ENCODE measurements around the gene KLK3.
"Not testable (repeated sequence)": the region's sequence is repeated elsewhere in the genome, so short reads cannot be mapped to it uniquely, and the experiment has no call there.

Gene KLK3

DNA sequence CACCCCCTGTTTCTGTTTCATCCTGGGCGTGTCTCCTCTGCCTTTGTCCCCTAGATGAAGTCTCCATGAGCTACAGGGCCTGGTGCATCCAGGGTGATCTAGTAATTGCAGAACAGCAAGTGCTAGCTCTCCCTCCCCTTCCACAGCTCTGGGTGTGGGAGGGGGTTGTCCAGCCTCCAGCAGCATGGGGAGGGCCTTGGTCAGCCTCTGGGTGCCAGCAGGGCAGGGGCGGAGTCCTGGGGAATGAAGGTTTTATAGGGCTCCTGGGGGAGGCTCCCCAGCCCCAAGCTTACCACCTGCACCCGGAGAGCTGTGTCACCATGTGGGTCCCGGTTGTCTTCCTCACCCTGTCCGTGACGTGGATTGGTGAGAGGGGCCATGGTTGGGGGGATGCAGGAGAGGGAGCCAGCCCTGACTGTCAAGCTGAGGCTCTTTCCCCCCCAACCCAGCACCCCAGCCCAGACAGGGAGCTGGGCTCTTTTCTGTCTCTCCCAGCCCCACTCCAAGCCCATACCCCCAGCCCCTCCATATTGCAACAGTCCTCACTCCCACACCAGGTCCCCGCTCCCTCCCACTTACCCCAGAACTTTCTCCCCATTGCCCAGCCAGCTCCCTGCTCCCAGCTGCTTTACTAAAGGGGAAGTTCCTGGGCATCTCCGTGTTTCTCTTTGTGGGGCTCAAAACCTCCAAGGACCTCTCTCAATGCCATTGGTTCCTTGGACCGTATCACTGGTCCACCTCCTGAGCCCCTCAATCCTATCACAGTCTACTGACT, at the start of gene KLK3:
Gene KLK3 (plus strand): TSS at position 280 of the 775 bp plus-strand sequence. CDS start 41 bp downstream, at position 321.
- no peak for DNase-seq

DNA sequence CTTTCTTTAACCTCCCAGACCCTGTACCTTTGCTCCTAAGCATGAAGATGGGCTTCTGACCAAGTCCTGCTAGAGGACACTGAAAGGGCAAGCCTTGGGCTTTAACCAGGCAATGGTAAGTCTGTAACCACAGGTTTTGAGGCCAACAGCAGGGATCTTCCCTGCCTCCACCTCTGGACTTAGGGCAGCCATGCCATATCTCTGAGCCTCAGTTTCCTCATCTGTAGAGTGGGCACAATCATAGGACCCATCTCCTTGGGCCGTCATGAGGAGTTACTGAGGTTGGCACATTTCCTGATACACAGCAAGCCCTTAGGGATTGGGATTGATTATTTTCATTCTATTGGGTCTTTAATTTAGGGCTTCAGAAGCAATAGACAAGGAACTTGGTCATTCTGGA, 45.9 kb upstream of the KLK3 start:
- no peak for DNase-seq

DNA sequence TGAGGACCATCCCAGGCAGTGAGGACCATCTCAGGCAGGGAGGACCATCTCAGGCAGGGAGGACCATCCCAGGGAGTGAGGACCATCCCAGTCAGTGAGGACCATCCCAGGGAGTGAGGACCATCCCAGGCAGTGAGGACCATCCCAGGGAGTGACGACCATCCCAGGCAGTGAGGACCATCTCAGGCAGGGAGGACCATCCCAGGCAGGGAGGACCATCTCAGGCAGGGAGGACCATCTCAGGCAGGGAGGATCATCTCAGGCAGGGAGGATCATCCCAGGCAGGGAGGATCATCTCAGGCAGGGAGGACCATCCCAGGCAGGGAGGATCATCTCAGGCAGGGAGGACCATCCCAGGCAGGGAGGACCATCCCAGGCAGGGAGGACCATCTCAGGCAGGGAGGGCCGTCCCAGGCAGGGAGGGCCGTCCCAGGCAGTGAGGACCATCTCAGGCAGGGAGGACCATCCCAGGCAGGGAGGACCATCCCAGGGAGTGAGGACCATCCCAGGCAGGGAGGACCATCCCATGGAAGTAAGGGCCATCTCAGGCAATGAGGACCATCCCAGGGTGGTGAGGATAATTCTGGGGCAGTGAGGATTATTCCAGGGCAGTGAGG, 43.0 kb upstream of the KLK3 start:
- not testable (repeated sequence) for DNase-seq

DNA sequence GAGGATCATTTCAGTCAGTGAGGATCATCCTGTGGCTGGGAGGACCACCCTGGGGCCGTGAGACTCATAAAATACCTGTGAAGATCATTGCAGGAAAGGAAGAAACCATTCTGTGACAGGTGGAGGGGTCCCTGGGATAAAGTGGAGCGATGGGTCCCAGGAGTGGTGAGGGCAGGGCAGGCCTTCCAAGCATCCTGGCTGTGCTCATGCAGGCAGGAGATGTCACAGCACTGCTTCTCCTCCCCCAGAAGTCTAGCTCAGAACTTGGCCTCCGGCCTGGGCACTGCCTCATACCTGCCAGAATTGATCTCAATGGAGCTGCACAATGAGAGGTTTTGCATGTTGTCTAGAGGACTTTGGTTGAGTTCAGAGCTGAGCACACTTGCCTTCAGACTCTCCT, 42.2 kb upstream of the KLK3 start:
- no peak for DNase-seq

DNA sequence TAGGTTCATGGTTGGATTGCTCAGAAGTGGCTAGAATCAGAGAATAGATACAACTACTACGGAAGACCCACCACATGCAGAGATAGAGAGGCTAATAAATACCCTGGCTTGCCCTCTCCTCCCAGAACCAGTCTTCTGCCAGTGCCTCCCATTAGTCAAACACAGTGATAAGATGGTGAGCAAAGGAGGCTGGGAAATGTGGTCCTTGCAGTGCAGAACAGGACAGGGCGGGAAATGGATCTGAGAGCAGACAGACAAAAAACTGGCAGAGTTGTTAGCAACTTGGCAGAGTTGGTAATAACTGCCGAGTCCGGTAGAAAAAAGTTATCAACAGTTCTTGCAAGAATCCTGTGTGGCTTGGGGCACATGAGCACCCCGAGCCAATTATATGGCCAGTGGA, 39.8 kb upstream of the KLK3 start:
- DNase-seq: no peak

DNA sequence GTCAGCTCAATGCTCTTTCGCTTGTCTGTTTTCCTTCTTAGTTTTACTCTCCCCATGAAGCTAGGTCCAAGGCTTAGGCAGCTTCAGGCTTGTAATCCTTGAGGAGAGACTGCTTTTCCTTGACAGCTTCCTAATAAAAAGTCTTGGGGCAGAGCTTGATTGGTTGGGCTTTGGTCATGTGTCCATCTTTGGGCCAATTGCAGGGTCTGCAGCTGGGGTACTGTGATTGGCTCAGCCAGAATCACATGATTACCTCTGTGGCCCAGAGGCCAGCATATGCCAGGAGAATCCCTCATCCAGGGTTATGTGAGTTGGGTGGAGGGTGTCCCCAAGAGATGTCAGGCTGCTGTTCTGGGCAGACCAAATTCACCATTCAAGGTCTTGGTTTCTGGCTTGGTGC, 39.3 kb upstream of the KLK3 start:
- DNase-seq: no peak

DNA sequence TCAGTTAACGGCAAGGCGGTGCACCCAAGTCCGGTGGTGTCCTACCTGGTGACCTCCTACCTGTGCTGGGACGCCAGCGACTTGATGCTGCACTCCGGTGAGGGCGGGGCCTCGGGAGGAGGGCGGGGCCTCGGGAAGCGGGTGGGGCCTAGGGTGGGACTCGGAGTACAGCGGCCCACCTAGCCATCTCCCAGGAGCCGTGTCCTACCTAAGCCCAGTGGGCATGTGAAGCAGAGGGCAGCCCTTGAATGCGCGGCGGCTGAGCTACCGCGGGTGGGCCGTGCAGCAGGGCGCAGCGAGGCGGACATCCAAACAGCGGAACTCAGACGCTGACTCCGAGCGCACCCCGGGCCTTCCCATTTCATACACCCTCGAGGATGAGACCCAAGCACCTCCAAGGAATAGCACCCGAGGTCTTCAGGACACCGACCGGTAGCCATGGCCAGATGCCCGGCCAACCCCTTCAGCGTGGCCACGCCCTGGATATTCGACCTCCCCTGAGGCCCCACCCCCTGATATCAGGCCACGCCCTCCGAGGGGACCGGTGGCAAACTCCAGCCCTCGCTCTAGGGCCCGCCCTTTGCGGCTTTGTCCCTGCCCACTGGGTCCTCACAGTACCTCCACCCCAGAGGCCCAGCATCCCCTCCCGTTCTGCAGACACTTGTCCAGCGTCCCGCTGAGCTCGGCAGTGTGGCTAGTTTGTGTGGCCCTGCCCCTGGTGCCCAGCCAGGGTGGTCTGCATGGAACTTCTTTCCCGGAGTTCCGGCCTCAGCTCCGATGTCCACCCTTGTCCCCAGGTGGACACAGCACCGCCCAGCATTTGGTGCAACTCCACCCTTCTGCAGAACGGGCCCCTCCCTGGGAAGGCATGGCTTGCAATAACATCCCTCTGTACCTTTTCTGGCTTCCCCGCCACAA, 36.5 kb upstream of the KLK3 start:
- DNase-seq: peak; percentile 56

DNA sequence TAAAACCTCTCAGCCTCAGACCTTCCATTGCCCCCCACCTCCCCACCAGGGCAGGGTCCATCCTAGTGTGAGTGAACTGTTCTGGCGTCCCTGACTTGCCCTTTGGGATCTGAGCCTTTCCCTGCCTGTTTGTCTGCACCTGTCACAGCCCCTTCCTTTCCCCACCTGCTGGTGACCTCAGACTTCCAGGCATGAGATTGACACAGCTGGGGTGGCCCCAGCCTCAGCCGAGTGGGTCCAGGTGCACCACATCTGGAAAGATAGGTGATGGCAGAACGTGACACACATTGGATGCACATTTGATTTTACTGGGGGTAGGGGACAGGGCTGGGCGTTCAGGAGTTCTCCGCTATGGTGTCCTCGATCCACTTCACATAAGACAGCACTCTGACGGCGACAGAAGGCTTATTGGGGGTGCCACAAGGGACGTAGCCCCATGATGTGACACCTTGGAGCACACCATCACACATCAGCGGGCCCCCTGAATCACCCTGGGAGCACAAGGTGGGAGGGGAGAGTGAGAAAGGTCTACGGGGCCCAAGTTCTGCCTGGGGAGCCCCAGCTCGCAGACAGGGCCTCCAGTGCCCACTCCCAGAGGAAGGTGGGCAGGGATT, 35.7 kb upstream of the KLK3 start:
- DNase-seq: no peak

DNA sequence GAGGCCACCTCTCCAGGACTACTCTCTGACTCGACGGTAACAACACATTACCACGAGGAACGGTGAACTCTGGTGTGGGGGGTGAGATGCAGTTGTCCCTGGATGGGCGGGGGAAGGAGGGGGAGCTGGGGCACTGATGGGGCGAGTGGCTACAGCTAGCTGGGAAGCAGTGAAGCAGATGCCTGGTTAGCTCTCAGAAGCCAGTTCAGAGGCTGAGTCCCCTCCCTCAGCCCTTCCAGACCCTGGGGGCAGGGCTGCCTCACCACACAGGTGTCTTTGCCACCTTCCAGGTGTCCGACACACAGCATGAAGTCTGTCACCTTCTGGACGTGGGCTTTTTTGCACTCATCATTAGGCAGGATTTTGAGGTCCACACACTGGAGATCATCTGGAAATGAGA, 35.1 kb upstream of the KLK3 start:
- DNase-seq: no peak

DNA sequence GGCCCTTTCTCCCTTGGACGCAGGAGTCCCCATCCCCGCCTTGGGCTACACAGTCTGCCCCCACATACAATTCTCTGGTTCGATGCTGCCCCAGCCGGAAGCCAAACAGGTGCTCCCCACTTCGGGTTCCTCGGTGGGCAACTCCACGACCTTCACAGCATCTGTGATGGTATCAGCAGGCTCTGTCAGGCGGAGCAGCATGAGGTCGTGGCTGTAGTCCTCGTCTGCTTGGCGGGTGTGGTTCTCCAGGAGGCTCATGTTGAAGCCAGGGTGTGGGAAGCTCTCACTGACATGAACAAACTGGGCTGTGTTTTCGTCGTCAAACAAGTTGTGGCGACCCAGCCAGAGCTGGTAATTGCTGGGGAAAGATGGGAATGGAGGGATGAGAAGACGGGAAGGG, 34.6 kb upstream of the KLK3 start:
- DNase-seq: no peak

DNA sequence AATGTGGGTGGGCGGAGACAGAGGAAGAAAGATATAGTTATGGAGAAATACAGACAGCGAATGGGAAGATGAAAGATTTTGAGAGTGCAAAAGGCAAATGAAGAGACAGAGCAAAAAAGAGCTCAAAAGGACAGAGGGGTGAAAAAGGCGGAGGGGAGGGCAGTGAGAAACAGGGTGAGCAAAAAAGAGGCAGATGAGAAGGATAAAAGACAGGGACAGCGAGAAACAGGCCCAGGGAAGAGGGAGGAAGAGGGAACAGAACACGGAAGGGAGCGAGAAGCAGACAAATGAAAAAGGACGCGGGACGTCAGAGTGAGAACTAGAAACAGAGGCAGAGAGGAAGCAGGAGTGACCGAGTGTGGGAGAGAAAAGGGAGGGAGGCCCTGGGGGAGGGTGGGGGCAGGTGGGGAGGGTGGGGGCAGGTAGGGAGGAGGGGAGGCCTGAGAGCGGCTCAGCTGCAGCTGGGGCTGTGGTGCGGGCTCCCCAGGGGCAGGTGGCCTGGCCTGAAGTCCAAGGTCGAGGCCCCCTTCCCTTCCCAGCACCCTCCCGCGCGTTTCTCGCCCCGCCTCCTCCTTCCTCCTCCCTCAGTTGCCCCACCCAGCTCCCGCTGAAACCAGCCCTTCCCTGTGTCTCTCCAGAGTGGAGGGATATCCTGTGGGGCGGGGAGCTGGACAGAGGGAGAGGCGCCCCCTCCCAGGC, 34.0 kb upstream of the KLK3 start:
- peak; percentile 6 for DNase-seq

DNA sequence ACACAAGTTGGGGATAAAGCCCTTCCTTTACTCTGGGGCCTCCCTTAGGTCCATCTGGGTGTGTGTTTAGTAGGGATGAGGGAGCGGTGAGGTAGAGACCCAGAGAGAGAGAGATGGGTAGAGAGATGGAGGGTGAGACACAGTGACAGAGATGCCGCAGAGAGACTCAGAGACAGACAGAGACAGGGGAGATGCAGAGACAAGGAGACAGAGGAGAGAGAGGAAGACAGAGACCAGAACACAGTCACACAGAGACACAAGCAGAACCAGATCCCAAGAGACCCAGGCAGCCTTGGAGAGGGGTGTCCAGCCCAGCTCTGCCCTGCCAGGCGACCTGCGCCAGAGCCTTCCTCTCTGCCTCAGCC, 33.5 kb upstream of the KLK3 start:
- DNase-seq: no peak

DNA sequence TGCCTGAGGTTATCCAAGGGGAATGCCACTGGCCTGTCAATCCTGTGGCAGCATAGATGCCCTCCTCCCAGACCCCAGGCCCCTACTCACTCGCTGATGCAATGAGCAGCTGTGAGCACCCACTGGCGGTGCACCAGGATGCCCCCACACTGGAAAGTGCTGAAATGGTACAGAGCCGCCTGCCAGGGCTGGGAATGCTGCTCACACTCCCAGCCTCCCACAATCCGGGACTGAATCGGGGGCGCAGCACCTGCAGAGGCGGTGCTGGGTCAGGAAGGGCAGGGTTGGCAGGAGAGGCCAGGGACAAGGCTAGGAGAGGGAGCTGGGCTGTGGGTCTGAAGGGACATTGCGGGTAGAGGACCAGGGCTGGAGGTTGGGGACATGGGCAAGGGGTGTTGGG, 33.1 kb upstream of the KLK3 start:
- no peak for DNase-seq

DNA sequence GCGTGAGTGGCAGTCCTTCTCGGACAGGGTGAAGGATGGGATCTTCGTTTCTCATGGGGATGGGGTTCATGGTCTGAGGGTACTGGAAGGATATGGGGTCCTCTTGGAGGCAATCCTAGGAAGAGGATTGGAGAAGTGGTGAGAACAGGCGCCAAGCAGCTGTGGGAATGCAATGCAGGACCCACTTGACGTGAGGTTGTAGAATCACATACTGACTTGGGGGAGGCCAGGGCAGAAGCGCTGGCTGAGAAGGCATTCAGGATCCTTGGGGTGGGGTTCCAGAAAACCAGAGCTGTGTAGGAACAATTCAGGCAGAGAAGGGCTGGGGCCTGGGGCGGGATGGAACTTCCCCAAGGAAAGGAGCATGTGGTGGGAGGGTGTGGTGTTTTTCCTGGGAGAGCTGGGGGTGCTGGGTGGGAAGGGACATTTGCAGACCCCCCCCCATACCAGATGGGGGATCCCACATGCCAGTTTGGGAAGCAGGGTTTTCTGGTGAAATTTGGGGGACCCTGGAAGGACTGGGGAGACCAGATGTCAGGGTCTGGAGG, 32.0 kb upstream of the KLK3 start:
- DNase-seq: no peak

DNA sequence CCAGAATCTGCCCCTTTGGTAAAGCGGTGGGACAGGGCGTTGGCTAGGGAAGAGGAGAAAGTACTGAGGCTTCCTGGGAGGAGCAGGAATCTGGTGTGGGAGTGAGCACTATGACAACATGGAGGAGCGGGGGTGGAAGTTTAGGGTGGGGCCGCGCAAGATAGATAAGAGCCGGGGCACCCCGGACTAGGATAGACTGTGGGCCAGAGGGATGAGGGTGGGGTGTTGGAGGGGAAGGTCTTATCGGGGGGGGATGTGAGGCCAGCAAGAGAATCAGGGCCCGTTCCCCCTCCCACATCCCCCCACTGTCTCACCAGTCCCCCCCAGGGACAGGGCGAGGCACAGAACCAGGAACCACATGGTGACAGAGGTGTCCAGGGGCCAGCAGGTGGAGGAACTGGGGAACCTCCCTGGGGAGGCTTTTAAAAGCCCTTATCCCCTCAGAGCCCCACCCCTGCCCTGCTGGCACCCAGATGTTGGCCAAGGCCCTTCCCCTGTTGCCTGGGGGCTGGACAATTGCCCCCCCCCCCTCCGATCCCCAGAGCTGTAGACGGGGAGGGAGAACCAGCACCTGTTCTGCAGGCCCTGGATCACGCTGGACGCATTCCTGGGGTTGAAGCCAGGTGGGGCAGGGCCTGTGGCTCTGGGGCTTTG, 31.2 kb upstream of the KLK3 start, which contains the start of gene KLK1:
Gene KLK1 (minus strand): TSS at position 399 of the 654 bp plus-strand sequence. CDS start 39 bp downstream, at position 360.
- no peak for DNase-seq

DNA sequence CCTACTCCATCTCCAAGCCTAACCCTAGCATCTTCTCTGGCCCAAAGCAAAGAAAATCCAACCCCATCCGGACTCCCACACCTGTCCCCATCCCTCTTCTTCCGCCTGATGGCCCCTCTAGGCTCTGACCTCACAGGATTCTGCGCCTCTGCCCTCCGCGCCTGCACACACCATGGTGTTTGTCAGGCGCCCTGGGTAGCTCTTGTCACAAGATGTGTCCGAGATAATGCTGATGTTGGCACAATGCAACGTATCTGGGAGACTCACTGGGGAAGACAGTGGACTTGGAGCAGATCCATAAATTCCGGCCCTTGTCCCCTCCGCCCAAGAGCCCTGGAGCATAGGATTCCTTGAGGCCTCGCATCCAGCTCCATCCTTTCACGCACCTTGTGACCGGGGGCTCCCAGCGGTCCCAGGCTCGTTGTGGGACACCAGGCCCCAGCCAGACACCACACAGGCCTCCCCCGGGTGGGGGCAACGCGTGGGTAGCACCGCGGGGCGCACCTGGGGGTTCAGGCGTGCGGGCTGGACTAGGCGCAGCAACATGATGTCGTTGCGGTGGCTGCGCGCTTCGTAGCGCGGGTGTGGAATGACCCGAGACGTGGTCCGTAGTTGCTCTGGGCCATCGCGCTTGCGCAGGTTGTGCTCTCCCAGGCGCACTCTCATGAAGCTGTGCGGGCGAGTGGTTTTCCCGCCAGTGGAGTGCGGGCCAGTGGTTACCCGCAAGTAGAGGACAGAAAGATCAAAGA, 28.0 kb upstream of the KLK3 start:
- DNase-seq: no peak

DNA sequence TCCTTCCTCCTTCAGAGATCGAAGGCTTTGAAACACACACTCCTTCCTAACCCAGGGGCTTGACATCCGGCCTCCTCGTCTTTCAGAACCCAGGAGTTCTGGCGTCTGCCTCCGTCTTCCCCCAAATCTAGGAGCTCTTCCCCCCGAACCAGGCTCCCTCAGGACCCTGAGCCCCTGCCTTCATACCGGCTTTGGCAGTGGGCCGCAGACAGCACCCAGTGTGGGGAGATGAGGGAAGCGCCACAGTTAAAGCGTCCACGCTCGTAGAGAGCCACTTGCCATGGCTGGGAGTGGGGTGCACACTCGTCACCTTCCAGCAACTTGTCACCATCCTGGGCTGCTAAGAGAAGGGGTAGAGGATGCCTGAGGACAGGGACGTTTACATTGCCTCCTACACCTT, 27.2 kb upstream of the KLK3 start:
- DNase-seq: no peak

DNA sequence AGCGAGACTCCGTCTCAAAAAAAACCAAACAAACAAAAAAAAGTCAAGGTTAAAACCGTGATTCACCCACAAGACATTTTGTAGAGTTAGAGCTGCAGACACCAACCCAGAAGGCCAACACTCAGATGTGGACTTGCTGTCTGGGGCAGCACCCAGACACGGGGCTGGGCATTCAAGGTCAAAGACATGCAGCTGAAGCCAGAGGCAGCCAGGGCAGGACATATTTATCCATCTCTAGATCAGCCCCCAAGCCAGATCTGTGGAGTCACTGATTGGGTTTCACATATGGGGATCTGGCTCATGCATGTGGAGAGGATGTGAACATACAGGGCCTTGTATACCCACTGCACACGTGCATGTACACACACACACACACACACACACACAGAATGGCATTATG, 24.9 kb upstream of the KLK3 start:
- no peak for DNase-seq

DNA sequence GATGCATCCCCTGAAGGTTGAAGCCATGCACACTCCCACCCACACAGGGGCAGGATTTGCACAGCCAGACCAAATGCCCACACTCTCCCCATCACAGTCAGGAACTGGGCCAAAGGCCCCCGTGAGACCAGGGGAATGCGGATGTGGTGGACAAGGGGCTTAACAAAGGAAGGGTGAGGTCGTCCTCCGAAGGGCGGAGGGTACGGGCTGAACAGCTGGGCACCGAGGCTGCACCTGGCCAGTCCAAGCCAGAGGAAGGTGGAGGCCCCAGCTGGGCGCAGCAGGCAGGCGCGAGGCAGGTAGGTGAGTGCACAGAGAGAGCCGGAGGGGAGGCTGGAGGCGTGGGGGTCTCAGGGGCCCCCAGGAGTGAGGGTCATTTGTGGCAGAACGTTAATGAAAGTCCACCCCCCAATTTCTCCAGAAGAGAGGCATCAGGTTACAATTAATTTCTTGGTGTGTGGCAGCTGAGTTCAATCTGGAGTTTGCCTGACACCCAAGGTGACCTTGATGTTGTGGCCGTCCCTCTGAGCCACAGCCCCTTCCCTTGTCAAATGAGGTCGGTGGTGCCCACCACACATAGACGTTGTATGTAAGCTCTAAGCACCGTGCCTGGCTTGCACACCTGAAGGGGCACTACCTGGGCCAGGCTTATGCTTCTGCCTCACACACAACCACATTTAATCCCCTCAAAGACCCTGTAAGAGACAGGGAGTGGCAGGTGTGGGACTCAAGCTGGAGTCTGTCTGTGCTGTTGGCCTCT, 24.3 kb upstream of the KLK3 start:
- DNase-seq: no peak

DNA sequence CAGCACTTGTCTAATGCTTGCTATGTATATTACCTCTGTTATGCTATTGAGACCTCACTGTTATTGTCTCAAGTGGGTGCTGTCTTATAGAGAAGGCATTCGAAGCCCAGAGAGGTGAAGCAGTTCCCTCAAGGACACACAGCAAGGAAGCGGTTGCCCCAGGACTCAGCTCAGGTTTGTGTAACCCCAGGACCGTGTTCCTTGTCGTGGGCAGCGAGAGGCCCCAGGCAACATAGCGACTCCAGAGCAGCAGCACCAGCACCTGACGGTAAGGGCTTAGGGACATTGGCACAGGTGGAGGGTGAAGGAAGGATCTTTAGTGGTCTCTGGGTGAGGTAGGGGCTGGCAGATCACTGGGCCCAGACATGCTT, 23.7 kb upstream of the KLK3 start:
- DNase-seq: no peak

All from DMS153 (cell line).